OCI-LY3 (cell line): Measurements from ENCODE around the gene ITGA11.

Source experiments
- H2AFZ ChIP-seq: fragments of 200-600, 300-600 bp; shearing (Covaris generic); 2 replicates; pipeline ENCODE4 v1.6.0; 2014; ENCODE audit warnings: antibody characterized with exemption, low read depth, low read length
- H3K27ac ChIP-seq: fragments of 200-600, 300-600 bp; sonication (generic); 2 replicates; pipeline ENCODE4 v1.5.1; 2014; ENCODE audit warnings: mild to moderate bottlenecking, low read length, moderate library complexity, mixed read lengths
- H3K27me3 ChIP-seq: fragments of 200-600, 300-600 bp; sonication (generic); 2 replicates; pipeline ENCODE4 v1.6.1; 2014; ENCODE audit warnings: low read depth, low read length, mixed read lengths
- H3K36me3 ChIP-seq: fragments of 200-600, 300-600 bp; sonication (generic); replicated peaks from 2 replicates; pipeline ENCODE3; 2014; ENCODE audit warnings: low read depth, low read length, mixed read lengths
- H3K4me1 ChIP-seq: fragments of 300-600, 200-600 bp; sonication (generic); 2 replicates; pipeline ENCODE4 v1.6.1; 2014; ENCODE audit warnings: low read length, mixed read lengths
- H3K4me2 ChIP-seq: fragments of 200-600, 300-600 bp; sonication (generic); 2 replicates; pipeline ENCODE4 v1.6.1; 2014; ENCODE audit warnings: low read length, mixed read lengths
- H3K4me3 ChIP-seq: fragments of 300-600, 200-600 bp; sonication (generic); 2 replicates; pipeline ENCODE4 v1.5.1; 2014; ENCODE audit warnings: antibody characterized with exemption, mild to moderate bottlenecking, low read length, moderate library complexity
- H3K79me2 ChIP-seq: fragments of 300-600, 200-600 bp; shearing (Covaris generic); 2 replicates; pipeline ENCODE4 v1.6.1; 2014; ENCODE audit warnings: mild to moderate bottlenecking, low read length, mixed read lengths
- H3K9ac ChIP-seq: fragments of 300-600, 200-600 bp; shearing (Covaris generic); 2 replicates; pipeline ENCODE4 v1.6.0; 2014; ENCODE audit warnings: mild to moderate bottlenecking, low read length, moderate library complexity
- H3K9me3 ChIP-seq: fragments of 200-600, 300-600 bp; shearing (Covaris generic); 2 replicates; pipeline ENCODE4 v1.6.1; 2014; ENCODE audit warnings: low read length, mixed read lengths; ENCODE audit not compliant: insufficient read depth
- H4K20me1 ChIP-seq: fragments of 200-600, 300-600 bp; sonication (generic); 2 replicates; pipeline ENCODE4 v1.6.1; 2016; ENCODE audit warnings: low read length, mixed read lengths; ENCODE audit not compliant: insufficient read depth
- EZH2phosphoT487 ChIP-seq: fragments of 200-600 bp; shearing (Covaris generic); IDR thresholded peaks from 2 replicates; pipeline ENCODE4 v1.6.1; 2018; ENCODE audit warnings: antibody characterized with exemption, mixed run types, low read depth
- TF ChIP-seq, protein P1 (sequence below): fragments of 200-600, 300-600 bp; sonication (generic); IDR thresholded peaks from 2 replicates; pipeline ENCODE4 v1.5.1; 2014; ENCODE audit warnings: antibody characterized with exemption, low read length, low read depth

ITGA11 gene

DNA sequence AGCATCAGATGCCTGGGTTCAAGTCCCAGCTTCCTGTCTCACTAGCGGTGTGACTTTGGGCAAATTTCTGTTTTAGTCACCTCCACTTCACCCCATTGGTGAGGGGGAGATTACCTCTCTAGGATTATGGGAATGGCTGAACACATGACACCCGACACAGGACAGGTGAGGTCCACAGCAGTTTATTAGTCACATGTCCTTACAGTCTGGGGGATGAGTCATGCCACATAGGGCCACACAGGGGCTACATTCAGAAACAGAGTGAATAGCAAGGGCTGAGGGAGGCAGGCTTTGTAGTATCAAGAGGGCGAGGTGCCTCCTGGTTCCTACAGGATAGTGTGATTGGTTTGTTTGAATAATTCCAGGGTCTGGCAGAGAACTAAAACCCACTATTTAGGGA, 15.2 kb upstream of the ITGA11 start:
- Histone ChIP-seq H4K20me1 (no peaks in the 10 kb centered on the region), H3K36me3 (no peaks in the 10 kb centered on the region), H3K79me2 (no peaks in the 10 kb centered on the region), H3K9ac (no peak overlapping the region), H2AFZ (no peak overlapping the region), H3K27ac (no peak overlapping the region), H3K4me1 (no peaks in the 10 kb centered on the region), H3K4me2 (no peak overlapping the region), H3K4me3 (no peak overlapping the region), H3K9me3 (no peaks in the 10 kb centered on the region), H3K27me3 (peaks cover 71% of the 10 kb centered on the region)
- no peak for TF ChIP-seq EZH2phosphoT487
- TF ChIP-seq, protein P1, sequence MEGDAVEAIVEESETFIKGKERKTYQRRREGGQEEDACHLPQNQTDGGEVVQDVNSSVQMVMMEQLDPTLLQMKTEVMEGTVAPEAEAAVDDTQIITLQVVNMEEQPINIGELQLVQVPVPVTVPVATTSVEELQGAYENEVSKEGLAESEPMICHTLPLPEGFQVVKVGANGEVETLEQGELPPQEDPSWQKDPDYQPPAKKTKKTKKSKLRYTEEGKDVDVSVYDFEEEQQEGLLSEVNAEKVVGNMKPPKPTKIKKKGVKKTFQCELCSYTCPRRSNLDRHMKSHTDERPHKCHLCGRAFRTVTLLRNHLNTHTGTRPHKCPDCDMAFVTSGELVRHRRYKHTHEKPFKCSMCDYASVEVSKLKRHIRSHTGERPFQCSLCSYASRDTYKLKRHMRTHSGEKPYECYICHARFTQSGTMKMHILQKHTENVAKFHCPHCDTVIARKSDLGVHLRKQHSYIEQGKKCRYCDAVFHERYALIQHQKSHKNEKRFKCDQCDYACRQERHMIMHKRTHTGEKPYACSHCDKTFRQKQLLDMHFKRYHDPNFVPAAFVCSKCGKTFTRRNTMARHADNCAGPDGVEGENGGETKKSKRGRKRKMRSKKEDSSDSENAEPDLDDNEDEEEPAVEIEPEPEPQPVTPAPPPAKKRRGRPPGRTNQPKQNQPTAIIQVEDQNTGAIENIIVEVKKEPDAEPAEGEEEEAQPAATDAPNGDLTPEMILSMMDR, result no peak

DNA sequence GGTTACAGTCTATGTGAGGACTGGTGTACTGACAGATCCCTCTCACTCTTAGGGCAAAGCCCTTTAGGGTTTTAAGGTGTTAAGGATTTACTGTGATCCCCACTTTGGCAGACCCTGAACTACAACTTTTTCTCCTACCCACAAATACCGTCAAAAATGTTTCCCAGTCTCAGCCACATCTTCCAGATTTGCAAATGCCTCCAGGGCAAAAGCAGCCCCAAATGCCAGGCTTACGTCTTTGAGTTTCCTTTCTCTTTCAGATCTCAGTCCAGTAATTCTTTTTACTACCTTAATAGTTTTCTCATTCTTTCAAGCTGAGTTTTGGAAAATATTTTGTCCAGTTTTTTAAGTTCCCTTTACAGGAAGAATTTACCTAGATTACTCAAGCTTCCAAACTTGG, 13.4 kb upstream of the ITGA11 start:
- Histone ChIP-seq H3K27ac (no peak overlapping the region), H3K79me2 (no peaks in the 10 kb centered on the region), H3K4me3 (no peak overlapping the region), H3K36me3 (no peaks in the 10 kb centered on the region), H3K4me2 (no peak overlapping the region), H4K20me1 (no peaks in the 10 kb centered on the region), H2AFZ (no peak overlapping the region), H3K4me1 (no peaks in the 10 kb centered on the region), H3K9me3 (no peaks in the 10 kb centered on the region), H3K9ac (no peak overlapping the region), H3K27me3 (peaks cover 66% of the 10 kb centered on the region)
- no peak for TF ChIP-seq EZH2phosphoT487
- TF ChIP-seq, protein P1, result no peak

- no peak overlapping the region for H3K4me3 ChIP-seq
- TF ChIP-seq, protein P1, result no peak
- TF ChIP-seq EZH2phosphoT487, result no peak
Observed at GRCh38 chr15:68444336-68444735, 12.4 kb upstream of the ITGA11 start.

DNA sequence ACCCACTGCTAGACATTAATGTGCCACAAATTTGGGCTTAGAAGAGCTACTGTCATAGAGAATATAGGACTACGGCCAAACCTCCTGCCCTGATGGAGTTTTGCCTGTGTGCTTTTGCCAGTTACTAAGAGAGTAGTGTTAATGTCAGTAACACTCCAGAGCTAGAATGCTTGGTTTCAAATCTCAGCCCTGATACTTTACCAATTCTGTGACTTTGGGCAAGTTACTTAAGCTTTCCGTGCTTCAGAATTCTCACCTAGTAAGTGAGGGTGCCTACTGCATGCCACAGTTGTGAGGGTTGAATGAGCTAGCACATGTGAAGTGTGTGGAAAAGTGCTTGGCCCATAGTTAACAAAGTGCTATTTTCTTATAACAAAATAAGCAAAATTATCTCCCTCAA, 10.9 kb upstream of the ITGA11 start:
- Histone ChIP-seq H4K20me1 (no peaks in the 10 kb centered on the region), H3K9me3 (no peaks in the 10 kb centered on the region), H3K9ac (no peak overlapping the region), H3K27me3 (peaks cover 67% of the 10 kb centered on the region), H2AFZ (no peak overlapping the region), H3K79me2 (no peaks in the 10 kb centered on the region), H3K4me3 (no peak overlapping the region), H3K4me2 (no peak overlapping the region), H3K27ac (no peak overlapping the region), H3K4me1 (no peaks in the 10 kb centered on the region), H3K36me3 (no peaks in the 10 kb centered on the region)
- TF ChIP-seq, protein P1, result no peak
- no peak for TF ChIP-seq EZH2phosphoT487

More at GRCh38 chr15:68444336-68444735, 12.4 kb upstream of the ITGA11 start:
- Histone ChIP-seq H2AFZ (no peak overlapping the region), H3K9ac (no peak overlapping the region), H3K27ac (no peak overlapping the region), H3K9me3 (no peaks in the 10 kb centered on the region), H3K4me1 (no peaks in the 10 kb centered on the region), H3K27me3 (peaks cover 64% of the 10 kb centered on the region), H3K36me3 (no peaks in the 10 kb centered on the region), H3K79me2 (no peaks in the 10 kb centered on the region), H4K20me1 (no peaks in the 10 kb centered on the region), H3K4me2 (no peak overlapping the region)
